ENCODE measurements around the gene CCDC127.
A peak's percentile ranks its signal among the peaks of the same experiment; 100 is the strongest.
"Not testable (repeated sequence)": the region's sequence is repeated elsewhere in the genome, so short reads cannot be mapped to it uniquely, and the experiment has no call there.

CCDC127 gene

DNA sequence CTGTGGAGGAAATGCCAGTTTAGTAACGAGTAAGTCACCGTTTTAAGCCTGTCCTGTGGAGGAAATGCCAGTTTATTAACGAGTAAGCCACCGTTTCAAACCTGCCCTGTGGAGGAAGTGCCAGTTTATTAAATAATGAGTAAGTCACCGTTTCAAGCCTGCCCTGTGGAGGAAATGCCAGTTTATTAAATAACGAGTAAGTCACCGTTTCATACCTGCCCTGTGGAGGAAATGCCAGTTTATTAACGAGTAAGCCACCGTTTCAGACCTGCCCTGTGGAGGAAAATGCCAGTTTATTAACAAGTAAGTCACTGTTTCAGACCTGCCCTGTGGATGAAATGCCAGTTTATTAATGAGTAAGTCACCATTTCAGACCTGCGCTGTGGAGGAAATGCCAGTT is 34.6 kb upstream of the CCDC127 start:
- no peak for DNase-seq (ENCODE audit: low spot score)
- ChIA-PET POLR2A (ENCODE audit: low non-redundant PET) (no interaction called here), CTCF (no interaction called here)
- peak overlapping the region; percentile 81 for H3K27ac ChIP-seq
- TF ChIP-seq, protein P1, sequence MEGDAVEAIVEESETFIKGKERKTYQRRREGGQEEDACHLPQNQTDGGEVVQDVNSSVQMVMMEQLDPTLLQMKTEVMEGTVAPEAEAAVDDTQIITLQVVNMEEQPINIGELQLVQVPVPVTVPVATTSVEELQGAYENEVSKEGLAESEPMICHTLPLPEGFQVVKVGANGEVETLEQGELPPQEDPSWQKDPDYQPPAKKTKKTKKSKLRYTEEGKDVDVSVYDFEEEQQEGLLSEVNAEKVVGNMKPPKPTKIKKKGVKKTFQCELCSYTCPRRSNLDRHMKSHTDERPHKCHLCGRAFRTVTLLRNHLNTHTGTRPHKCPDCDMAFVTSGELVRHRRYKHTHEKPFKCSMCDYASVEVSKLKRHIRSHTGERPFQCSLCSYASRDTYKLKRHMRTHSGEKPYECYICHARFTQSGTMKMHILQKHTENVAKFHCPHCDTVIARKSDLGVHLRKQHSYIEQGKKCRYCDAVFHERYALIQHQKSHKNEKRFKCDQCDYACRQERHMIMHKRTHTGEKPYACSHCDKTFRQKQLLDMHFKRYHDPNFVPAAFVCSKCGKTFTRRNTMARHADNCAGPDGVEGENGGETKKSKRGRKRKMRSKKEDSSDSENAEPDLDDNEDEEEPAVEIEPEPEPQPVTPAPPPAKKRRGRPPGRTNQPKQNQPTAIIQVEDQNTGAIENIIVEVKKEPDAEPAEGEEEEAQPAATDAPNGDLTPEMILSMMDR (conservative IDR thresholded peaks at IDR 0.05; ENCODE audit: low read depth): no peak

DNA sequence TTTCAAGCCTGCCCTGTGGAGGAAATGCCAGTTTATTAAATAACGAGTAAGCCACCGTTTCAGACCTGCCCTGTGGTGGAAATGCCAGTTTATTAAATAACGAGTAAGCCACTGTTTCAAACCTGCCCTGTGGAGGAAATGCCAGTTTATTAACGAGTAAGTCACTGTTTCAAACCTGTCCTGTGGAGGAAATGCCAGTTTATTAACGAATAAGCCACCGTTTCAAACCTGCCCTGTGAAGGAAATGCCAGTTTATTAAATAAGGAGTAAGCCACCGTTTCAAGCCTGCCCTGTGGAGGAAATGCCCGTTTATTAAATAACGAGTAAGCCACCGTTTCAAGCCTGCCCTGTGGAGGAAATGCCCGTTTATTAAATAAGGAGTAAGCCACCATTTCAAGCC is 34.0 kb upstream of the CCDC127 start:
- CTCF ChIA-PET; H3K27ac ChIP-seq; DNase-seq (ENCODE audit: low spot score); POLR2A ChIA-PET (ENCODE audit: low non-redundant PET): not testable (repeated sequence)

DNA sequence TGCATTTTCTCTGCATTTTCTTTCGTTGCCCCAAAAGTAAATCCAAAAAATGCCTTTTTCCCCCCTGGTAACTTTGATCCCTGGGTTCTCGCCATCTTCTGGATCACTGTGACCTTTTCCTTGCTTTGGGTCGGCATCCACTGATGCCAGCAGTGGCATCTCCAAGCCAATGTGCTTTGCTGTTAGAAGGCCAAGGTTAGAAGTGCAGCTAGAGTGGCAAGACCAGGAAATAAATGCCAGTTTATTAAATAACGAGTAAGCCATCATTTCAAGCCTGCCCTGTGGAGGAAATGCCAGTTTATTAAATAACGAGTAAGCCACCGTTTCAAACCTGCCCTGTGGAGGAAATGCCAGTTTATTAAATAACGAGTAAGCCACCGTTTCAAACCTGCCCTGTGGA is 33.6 kb upstream of the CCDC127 start:
- peak overlapping the region; percentile 65 for H3K27ac ChIP-seq
- POLR2A ChIA-PET (ENCODE audit: low non-redundant PET); DNase-seq (ENCODE audit: low spot score); CTCF ChIA-PET: not testable (repeated sequence)

DNA sequence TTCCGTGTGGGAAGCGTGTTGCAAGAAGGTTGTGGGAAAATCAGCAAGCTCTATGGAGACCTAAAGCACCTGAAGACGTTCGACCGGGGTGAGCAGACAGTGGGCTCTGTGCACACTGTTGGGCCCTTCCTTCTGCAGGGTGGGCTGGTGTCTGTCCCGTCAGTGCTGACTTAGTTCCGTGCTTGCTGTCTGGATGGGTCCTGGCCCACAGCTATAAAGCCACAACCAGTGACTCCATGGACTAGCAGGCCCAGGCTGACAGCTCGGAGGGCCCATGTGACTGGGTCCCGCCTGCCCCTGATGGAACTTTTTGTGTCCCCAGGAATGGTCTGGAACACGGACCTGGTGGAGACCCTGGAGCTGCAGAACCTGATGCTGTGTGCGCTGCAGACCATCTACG is 33.1 kb upstream of the CCDC127 start:
- CTCF ChIA-PET; POLR2A ChIA-PET (ENCODE audit: low non-redundant PET): not testable (repeated sequence)

DNA sequence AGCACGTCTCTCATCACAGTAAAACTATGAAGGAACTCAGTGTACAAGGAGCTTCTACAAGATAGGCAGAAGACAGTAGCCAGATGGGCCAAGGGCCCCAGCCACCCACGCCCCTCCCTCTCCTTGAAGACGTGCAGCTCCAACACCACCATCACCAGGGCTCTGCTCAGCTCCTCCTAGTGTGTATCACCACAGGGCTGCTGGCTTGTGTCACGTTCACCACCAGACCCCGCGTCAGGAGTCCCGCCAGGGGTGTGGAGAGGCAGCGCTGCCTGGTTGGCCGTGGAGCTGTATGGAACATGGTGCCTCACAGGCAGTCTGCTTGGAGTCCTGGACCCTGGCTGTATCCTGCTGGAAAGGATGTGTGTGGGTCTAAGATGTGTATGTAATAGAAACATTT is 32.4 kb upstream of the CCDC127 start:
- CTCF ChIA-PET: not testable (repeated sequence)

More for the DNA sequence above, 33.1 kb upstream of the CCDC127 start:
- DNase-seq (ENCODE audit: low spot score): not testable (repeated sequence)
- peak overlapping the region; percentile 65 for H3K27ac ChIP-seq

DNA sequence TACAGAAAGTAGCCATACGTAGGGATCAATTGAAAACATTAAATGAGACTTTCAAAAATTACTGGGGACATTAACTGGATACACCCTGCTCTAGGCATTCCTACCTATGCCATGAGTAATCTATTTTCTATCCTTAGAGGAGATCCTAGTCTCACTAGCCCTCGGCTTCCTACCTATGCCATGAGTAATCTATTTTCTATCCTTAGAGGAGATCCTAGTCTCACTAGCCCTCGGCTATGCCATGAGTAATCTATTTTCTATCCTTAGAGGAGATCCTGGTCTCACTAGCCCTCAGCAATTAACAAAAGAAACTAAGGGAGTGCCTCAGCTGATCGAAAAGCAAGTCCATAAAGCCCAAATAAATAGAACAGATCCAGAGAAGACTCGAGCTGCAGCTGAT is 27.8 kb upstream of the CCDC127 start:
- peak; percentile 13 for DNase-seq (ENCODE audit: low spot score)
- POLR2A ChIA-PET (ENCODE audit: low non-redundant PET); H3K27ac ChIP-seq: not testable (repeated sequence)
- CTCF ChIA-PET: interaction anchor here (0.7 kb wide), 1 partner anchor 27 kb away, joined by 5 read pairs; the partner anchor contains the start of gene SDHA

More for the DNA sequence above, 32.4 kb upstream of the CCDC127 start:
- peak overlapping the region; percentile 65 for H3K27ac ChIP-seq
- POLR2A ChIA-PET (ENCODE audit: low non-redundant PET); DNase-seq (ENCODE audit: low spot score): not testable (repeated sequence)

DNA sequence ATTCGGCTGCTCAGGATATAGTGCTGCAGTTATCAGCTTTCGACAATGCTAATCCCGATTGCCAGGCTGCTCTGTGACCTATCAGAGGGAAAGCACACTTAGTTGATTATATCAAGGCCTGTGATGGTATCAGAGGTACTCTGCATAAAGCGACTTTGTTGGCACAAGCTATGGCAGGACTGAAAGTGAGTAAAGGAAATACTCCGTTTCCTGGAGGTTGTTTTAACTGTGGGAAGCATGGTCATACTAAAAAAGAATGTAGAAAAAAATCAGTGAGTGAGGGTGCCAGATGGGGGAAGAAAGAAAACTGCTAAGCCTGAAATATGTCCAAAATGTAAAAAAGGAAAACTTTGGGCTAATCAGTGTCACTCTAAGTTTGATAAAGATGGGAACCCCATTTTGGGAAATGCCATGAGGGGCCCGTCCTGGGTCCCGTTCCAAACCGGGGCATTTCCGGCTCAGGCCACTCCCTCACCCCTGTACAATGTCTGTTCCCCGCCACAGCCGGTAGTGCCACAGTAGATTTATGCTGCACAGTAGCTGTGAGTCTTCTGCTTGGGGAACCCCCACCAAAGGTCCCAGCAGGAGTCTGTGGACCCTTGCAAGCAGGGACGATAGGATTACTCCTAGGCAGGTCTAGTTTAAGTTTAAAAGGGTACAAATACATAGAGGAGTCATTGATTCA is 25.9 kb upstream of the CCDC127 start:
- H3K27ac ChIP-seq; CTCF ChIA-PET; DNase-seq (ENCODE audit: low spot score); POLR2A ChIA-PET (ENCODE audit: low non-redundant PET): not testable (repeated sequence)

DNA sequence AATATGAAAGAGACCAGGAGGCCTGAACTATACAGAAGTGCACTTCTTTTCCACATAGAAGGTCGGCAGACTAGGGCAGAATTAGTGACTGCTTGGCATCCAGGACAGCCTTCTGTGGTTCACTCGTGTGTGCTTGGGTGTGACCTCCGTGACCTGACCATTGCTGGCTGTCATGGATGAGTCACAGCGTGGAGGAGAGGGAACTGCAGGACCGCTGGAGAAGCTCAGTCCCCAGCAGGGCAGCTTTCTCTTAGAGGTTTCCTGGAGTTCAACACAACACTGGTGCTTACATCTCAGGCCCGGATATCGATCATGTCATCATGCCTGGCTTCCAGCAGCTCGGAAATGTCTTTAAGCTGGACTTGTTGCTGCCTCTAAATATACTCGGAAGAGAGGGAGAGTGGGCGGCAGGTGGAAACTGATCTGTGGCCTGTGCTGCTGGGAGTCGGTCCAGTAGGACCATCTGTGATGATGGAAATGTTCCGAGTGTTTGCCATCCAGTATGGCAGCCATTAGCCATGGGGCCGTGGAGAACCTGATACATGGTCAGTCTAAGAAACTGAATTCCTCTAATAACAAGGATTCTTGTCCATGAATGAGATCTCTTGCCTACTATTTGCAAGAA is 23.2 kb upstream of the CCDC127 start:
- POLR2A ChIA-PET (ENCODE audit: low non-redundant PET); H3K27ac ChIP-seq; DNase-seq (ENCODE audit: low spot score); CTCF ChIA-PET: not testable (repeated sequence)

DNA sequence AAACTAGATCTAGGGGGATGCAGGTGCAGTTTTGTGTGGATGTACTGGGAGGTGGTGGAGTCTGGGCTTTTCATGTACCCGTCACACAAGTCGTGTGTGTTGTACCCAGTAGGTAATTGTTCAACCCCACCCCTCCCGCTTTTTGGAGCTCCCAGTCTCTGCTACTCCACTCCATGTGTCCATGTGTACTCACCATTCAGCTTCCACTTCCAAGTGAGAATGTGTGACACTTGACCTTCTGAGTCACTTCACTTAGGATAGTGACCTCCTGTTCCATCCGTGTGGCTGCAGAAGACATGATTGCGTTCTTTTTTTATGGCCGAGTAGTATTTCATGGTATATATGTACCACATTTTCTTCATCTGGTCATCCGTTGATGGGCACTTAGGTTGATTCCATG is 22.6 kb upstream of the CCDC127 start:
- CTCF ChIA-PET; POLR2A ChIA-PET (ENCODE audit: low non-redundant PET): not testable (repeated sequence)

DNA sequence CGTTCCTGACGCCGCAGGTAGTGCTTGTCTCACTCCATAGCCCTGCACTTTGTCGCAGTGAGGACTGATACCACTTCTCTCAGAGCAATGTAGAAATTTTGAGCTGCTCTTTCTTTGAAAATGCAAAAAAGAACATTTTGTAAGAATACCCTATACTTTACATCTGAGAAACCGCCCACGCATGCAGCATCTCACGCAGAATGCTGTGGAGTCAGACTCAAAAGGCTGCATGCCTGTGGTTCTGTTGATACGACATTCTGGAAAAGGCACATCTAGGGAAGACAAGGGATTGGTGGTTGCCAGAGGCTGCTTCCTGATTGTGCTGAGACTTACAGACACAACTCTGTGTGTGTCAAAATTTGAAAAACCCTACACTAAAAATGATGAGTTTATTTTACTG is 20.0 kb upstream of the CCDC127 start:
- DNase-seq (ENCODE audit: low spot score); POLR2A ChIA-PET (ENCODE audit: low non-redundant PET); CTCF ChIA-PET; H3K27ac ChIP-seq: not testable (repeated sequence)

More for the DNA sequence above, 22.6 kb upstream of the CCDC127 start:
- not testable (repeated sequence) for H3K27ac ChIP-seq; DNase-seq (ENCODE audit: low spot score)

DNA sequence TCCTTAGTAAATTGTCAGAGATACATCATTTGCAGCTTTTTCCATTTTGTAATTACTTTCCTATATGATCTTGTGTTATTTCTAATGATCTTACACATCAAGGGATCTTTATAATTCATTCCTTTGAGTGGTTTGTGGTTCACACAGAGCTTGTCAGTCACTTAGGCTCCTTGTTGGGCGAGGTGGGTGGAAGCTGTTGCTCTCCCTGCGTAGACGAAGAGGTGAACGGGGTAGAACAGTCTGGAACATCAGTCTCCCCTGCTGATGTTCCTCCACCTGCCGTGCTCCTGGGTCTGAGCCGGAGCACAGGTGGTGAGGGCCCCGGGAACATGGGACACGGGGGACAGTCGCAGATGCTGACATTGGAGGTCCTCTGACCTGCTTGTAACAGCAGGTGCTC is 17.6 kb upstream of the CCDC127 start:
- POLR2A ChIA-PET (ENCODE audit: low non-redundant PET); H3K27ac ChIP-seq; DNase-seq (ENCODE audit: low spot score); CTCF ChIA-PET: not testable (repeated sequence)

DNA sequence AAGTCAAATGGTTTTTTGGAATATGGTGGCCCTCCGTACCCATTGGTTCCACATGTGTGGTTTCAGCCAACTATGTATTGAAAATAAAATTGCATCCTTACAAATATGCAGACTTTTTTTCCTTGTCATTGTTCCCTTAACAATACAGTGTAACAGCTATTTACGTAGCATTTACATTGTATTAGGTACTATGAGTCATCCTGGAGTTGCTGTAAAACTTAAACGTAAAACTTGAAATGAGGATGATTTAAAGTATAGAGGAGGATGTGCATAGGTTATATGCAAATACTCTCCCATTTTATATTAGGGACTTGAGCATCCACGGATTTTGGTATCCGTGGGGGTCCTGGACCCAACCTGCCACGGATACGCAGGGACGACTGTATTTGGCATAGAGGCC is 16.5 kb upstream of the CCDC127 start:
- ChIA-PET CTCF (no interaction called here), POLR2A (ENCODE audit: low non-redundant PET) (no interaction called here)
- TF ChIP-seq, protein P1 (conservative IDR thresholded peaks at IDR 0.05; ENCODE audit: low read depth): no peak
- DNase-seq (ENCODE audit: low spot score): no peak
- H3K27ac ChIP-seq: no peak overlapping the region

DNA sequence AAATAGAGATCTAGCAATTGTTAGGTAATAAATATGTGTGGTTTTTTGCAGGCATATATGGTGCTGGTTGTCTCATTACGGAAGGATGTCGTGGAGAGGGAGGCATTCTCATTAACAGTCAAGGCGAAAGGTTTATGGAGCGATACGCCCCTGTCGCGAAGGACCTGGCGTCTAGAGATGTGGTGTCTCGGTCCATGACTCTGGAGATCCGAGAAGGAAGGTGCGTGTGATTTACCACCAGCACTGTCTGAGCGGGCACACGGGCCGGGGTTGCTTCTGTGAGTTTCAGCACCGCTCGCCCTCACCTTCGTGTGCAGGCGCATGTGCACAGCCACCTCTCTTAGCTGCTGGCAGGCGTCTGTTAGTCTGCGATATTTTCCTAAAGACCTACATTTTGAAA is 15.5 kb upstream of the CCDC127 start:
- H3K27ac ChIP-seq; POLR2A ChIA-PET (ENCODE audit: low non-redundant PET); CTCF ChIA-PET; DNase-seq (ENCODE audit: low spot score): not testable (repeated sequence)

Measured in RWPE1 (cell line).